IMR-90 (cell line): Measurements from ENCODE around the gene ITGA4. TPM values are rescaled to one million over a fixed set of nuclear protein-coding genes. Genes with fewer than 3 reads are reported as not detected.

Source experiments
- ATAC-seq: fragments of 200-7000 bp; cut with Tn5 transposase; 2 replicates; pipeline ENCODE4 v1.9.1; 2020; ENCODE audit warnings: low read depth, mild to moderate bottlenecking, moderate library complexity
- BruUV-seq: library from RNA; stranded (reverse); fragments of 400-500 nt; replicated peaks from 2 replicates; lab custom pipeline; 2021; lab: Mats Ljungman, UMichigan
- CTCF ChIA-PET: fragments of 300-600 bp; formaldehyde crosslinking; extraction: SDS; loops from one replicate; lab custom pipeline; 2021; ENCODE audit warnings: antibody characterized with exemption; lab: Yijun Ruan, JAX
- POLR2A ChIA-PET: fragments of 300-600 bp; sonication (Branson Sonifier 250); formaldehyde crosslinking; loops from one replicate; lab custom pipeline; 2022; ENCODE audit warnings: antibody characterized with exemption; ENCODE audit not compliant: unreplicated experiment; lab: Charles Lee
- DNase-seq: peaks from one replicate; pipeline ENCODE4 v3.0.0; 2013
- H2AFZ ChIP-seq: replicated peaks from 2 replicates; pipeline ENCODE3; 2013; ENCODE audit warnings: low read length, mild to moderate bottlenecking; ENCODE audit not compliant: poor library complexity
- H2AK5ac ChIP-seq: 2 replicates; pipeline ENCODE4 v1.6.1; 2013; ENCODE audit warnings: low read depth, low read length, inconsistent platforms
- H2AK9ac ChIP-seq: replicated peaks from 2 replicates; pipeline ENCODE3; 2013; ENCODE audit warnings: mild to moderate bottlenecking, low read depth, low read length, moderate library complexity; ENCODE audit not compliant: poor library complexity
- H2BK120ac ChIP-seq: 2 replicates; pipeline ENCODE4 v1.6.1; 2013; ENCODE audit warnings: low read depth, low read length, inconsistent platforms
- H2BK15ac ChIP-seq: 3 replicates; pipeline ENCODE4 v1.6.1; 2013; ENCODE audit warnings: low read depth, low read length, inconsistent platforms
- H2BK20ac ChIP-seq: 2 replicates; pipeline ENCODE4 v1.6.1; 2013; ENCODE audit warnings: low read depth, mild to moderate bottlenecking, inconsistent platforms, low read length, moderate library complexity
- H2BK5ac ChIP-seq: 2 replicates; pipeline ENCODE4 v1.6.1; 2013; ENCODE audit warnings: mild to moderate bottlenecking, low read depth, low read length, inconsistent platforms; ENCODE audit not compliant: poor library complexity, severe bottlenecking
- H3K14ac ChIP-seq: replicated peaks from 2 replicates; pipeline ENCODE4 v1.6.1; 2013; ENCODE audit warnings: low read depth, low read length, inconsistent platforms
- H3K18ac ChIP-seq: 2 replicates; pipeline ENCODE4 v1.6.1; 2013; ENCODE audit warnings: low read depth, low read length, control low read depth
- H3K23ac ChIP-seq: 2 replicates; pipeline ENCODE4 v1.6.1; 2013; ENCODE audit warnings: low read depth, low read length, inconsistent platforms
- H3K27ac ChIP-seq: 2 replicates; pipeline ENCODE4 v1.5.1; 2013; ENCODE audit warnings: mild to moderate bottlenecking, control low read depth, low read length; ENCODE audit not compliant: insufficient read depth
- H3K27me3 ChIP-seq: 2 replicates; pipeline ENCODE4 v1.6.1; 2013; ENCODE audit warnings: low read length; ENCODE audit not compliant: control insufficient read depth, insufficient read depth
- H3K36me3 ChIP-seq: 2 replicates; pipeline ENCODE4 v1.6.1; 2013; ENCODE audit warnings: low read length, mixed read lengths; ENCODE audit not compliant: control insufficient read depth, insufficient read depth
- H3K4ac ChIP-seq: 2 replicates; pipeline ENCODE4 v1.6.1; 2013; ENCODE audit warnings: low read depth, low read length, inconsistent platforms
- H3K4me1 ChIP-seq: 2 replicates; pipeline ENCODE4 v1.6.1; 2013; ENCODE audit warnings: low read length, mixed read lengths; ENCODE audit not compliant: control insufficient read depth, insufficient read depth
- H3K4me2 ChIP-seq: 2 replicates; pipeline ENCODE4 v1.6.1; 2013; ENCODE audit warnings: low read depth, mild to moderate bottlenecking, control low read depth, low read length, moderate library complexity
- H3K4me3 ChIP-seq: 2 replicates; pipeline ENCODE4 v1.5.1; 2013; ENCODE audit warnings: low read depth, mild to moderate bottlenecking, control low read depth, low read length, moderate library complexity; ENCODE audit not compliant: insufficient read depth
- H3K56ac ChIP-seq: 2 replicates; pipeline ENCODE4 v1.6.1; 2013; ENCODE audit warnings: low read length, inconsistent platforms; ENCODE audit not compliant: insufficient read depth; ENCODE audit errors: extremely low read depth
- H3K79me1 ChIP-seq, 2 experiments: 2 replicates each; pipeline ENCODE4 v1.6.1; 2013; ENCODE audit warnings: low read length in 2 of 2, inconsistent platforms in 1 of 2, low read depth in 1 of 2
- H3K9ac ChIP-seq: 2 replicates; pipeline ENCODE4 v1.6.1; 2013; ENCODE audit warnings: low read depth, low read length, control low read depth
- H3K9me1 ChIP-seq: 2 replicates; pipeline ENCODE4 v1.6.1; 2013; ENCODE audit warnings: low read length, inconsistent platforms; ENCODE audit not compliant: insufficient read depth
- H3K9me3 ChIP-seq: 2 replicates; pipeline ENCODE4 v1.6.1; 2013; ENCODE audit warnings: low read length; ENCODE audit not compliant: control insufficient read depth, insufficient read depth
- H4K20me1 ChIP-seq: 2 replicates; pipeline ENCODE4 v1.6.1; 2013; ENCODE audit warnings: low read length, inconsistent platforms; ENCODE audit not compliant: insufficient read depth
- H4K5ac ChIP-seq: 2 replicates; pipeline ENCODE4 v1.6.1; 2013; ENCODE audit warnings: mild to moderate bottlenecking, low read depth, low read length, control low read depth
- H4K8ac ChIP-seq, 2 experiments: 2 replicates each; pipeline ENCODE4 v1.6.1; 2013; ENCODE audit warnings: low read depth in 2 of 2, low read length in 2 of 2, control low read depth in 1 of 2, inconsistent platforms in 1 of 2
- H4K91ac ChIP-seq: 2 replicates; pipeline ENCODE4 v1.6.1; 2013; ENCODE audit warnings: low read depth, low read length, inconsistent platforms; ENCODE audit not compliant: insufficient read depth
- ELK1 ChIP-seq: fragments of 150-350 bp; IDR thresholded peaks from 2 replicates; pipeline ENCODE4 v1.6.1; 2016; ENCODE audit warnings: low read depth, mild to moderate bottlenecking, low read length, moderate library complexity, borderline replicate concordance
- MAFK ChIP-seq: IDR thresholded peaks from 2 replicates; pipeline ENCODE4 v1.6.1; 2012; ENCODE audit warnings: low read depth, low read length, improper control_type of control experiment
- RCOR1 ChIP-seq: IDR thresholded peaks from 2 replicates; pipeline ENCODE4 v1.6.1; 2012; ENCODE audit warnings: mild to moderate bottlenecking, low read length, improper control_type of control experiment; ENCODE audit not compliant: insufficient replicate concordance
- WGBS, 2 experiments: methylation state at CpG; one replicate each; pipeline versions ENCODE4 v1.1.5 to v1.1.7; 2013; ENCODE audit warnings: missing lambda C conversion rate in 2 of 2; ENCODE audit not compliant: insufficient read length in 1 of 2; ENCODE audit errors: extremely low coverage in 2 of 2; 5-methylcytosine and 5-hydroxymethylcytosine counted together
- dilution Hi-C: fragments of 300-500 bp; cut with HindIII; formaldehyde crosslinking; loops from one replicate; pipeline ENCODE4 v1.14.3; 2018; ENCODE audit warnings: low sequenced_read_pairs; ENCODE audit not compliant: unreplicated experiment
- in situ Hi-C: fragments of 300-500 bp; cut with MboI; formaldehyde crosslinking; loops from 3 replicates; pipeline ENCODE4 v1.14.3; 2019; ENCODE audit warnings: low sequenced_read_pairs, inconsistent platforms, mixed read lengths
- intact Hi-C: fragments of 100-400 bp; cut with micrococcal nuclease; formaldehyde crosslinking; loops from 2 replicates; pipeline ENCODE4 v1.10.0; 2022
- polyA plus RNA-seq, 3 experiments: library from polyadenylated mRNA; depleted of rRNA; stranded (reverse); fragments of >200 nt; gene quantifications; 2 replicates each; pipeline ENCODE4 v1.2.3, GENCODE V29; 2012; ENCODE audit warnings: low replicate concordance in 1 of 3
- total RNA-seq: library from RNA; depleted of rRNA; stranded (reverse); fragments of >200 nt; gene quantifications from 2 replicates; pipeline ENCODE4 v1.2.3, GENCODE V29; 2012

Gene ITGA4
- total and polyA plus RNA-seq, 2 of the 4 experiments (the other 2 are of a cell fraction) = 6.9 to 13.6 TPM

DNA sequence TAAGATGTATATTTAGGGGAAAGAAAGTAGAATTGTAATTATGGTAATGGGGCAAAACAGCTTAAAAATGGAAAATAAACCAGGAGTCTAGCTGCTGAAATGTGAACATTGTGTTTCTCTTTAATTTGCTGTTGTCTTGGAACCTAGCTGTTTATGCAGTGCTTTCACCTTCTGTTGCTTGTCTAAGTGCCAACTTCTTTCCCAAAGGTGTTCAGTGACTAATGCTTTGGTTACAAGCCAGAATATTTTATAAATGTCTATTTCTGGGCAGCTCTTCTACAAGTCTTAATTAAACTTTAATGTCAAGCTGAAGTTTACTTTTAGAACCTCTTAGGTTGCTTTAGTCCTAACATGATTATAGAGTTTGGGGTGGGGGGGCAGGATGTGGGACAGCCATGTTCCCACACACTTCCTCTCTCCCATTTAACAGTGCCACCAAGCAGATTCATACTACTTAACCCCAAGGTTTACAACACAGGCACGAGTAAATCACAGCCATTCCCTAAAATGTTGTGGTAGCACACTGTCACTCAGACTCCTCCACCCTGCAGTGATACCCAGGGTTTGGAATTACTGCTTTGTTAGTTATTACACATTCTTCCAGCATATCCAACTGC, 60.6 kb downstream of the ITGA4 start:
- 60% methylated on average over 1 of the region's 1 CpG; no CpG with 5 or more reads in 1 of the 2 experiments for WGBS, 2 experiments
- H2BK15ac ChIP-seq = no peak overlapping the region
- H3K9me1 ChIP-seq = peaks cover 3% of the 10 kb centered on the region; the same call in 1 of the 2 replicates
- no peak overlapping the region for H2BK20ac ChIP-seq
- ChIA-PET POLR2A (no interaction called here), CTCF (interaction anchor here (0.6 to 1.1 kb wide), 2 partner anchors 16 to 387 kb away, joined by 3 read pairs; no protein-coding TSS in a partner anchor)
- no peak overlapping the region for H2BK120ac ChIP-seq
- H3K36me3 ChIP-seq = no peaks in the 10 kb centered on the region
- H3K79me1 ChIP-seq = no peaks in the 10 kb centered on the region
- no peak overlapping the region for H2BK5ac ChIP-seq
- no peak overlapping the region for H4K8ac ChIP-seq
- no peaks in the 10 kb centered on the region for H3K4me1 ChIP-seq
- no peak overlapping the region for H3K9ac ChIP-seq
- no peak overlapping the region for H2AK5ac ChIP-seq
- no peak overlapping the region for H3K18ac ChIP-seq
- H3K27ac ChIP-seq = no peak overlapping the region
- no peak overlapping the region for H3K4ac ChIP-seq
- H3K4me2 ChIP-seq = no peak overlapping the region
- in situ Hi-C loops (no loop called here), intact Hi-C loops (no loop called here), dilution Hi-C loops (no loop called here)
- no peak overlapping the region for H2AFZ ChIP-seq
- no TSS peak for BruUV-seq
- H3K56ac ChIP-seq = no peak overlapping the region
- H2AK9ac ChIP-seq = no peak overlapping the region
- TF ChIP-seq RCOR1 (no peak), MAFK (no peak), ELK1 (no peak)
- no peak overlapping the region for H3K4me3 ChIP-seq
- H4K20me1 ChIP-seq = no peaks in the 10 kb centered on the region
- ATAC-seq (no peak), DNase-seq (no peak)
- no peaks in the 10 kb centered on the region for H3K27me3 ChIP-seq
- no peak overlapping the region for H4K5ac ChIP-seq
- H3K14ac ChIP-seq = no peak overlapping the region
- no peak overlapping the region for H3K23ac ChIP-seq
- H3K9me3 ChIP-seq = no peaks in the 10 kb centered on the region
- no peak overlapping the region for H4K91ac ChIP-seq
